D721Med (cell line): ENCODE data around the gene CFAP65.

Source experiments
- DNase-seq: peaks from one replicate; pipeline ENCODE4 v3.0.0; 2011; ENCODE audit warnings: low spot score; ENCODE audit not compliant: insufficient read length
- FAIRE-seq: peaks from 2 replicates; lab custom pipeline; 2011; peaks lifted over from hg19 to GRCh38; lab: Jason Lieb, UNC
- TF ChIP-seq, protein P1 (sequence below): IDR thresholded peaks from 2 replicates; pipeline ENCODE4 v1.5.1; 2012; ENCODE audit warnings: mild to moderate bottlenecking, control low read depth; ENCODE audit not compliant: insufficient read depth; ENCODE audit errors: missing control alignments

CFAP65 gene

DNA sequence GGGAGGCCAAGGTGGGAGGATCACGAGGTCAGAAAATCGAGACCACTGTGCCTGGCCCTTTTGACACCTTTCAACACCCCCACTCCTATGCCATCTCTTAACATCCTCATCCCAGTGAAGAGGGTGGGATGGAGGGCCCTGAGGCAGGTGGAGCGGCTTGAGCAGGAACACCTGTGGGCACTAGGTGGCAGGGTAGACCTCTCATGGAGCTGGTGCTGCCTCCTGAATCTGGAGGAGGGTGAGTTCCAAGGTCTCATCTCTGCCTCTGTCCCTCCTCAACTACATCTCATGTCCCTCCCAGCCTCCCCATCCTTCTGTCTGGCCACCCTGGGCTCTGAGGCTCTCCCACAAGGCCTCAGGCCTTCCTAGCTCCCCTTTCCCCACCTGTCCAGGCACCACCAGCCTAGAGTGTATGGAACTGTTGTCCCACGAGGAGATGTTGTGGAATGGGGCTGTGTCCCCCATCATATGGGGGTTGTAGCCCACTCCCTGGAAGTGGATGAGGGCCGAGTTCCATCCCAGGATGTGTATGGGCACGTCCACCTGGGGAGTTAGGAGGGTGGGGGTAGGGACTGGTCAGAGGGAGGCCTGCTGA lies 31.1 kb downstream of the CFAP65 start:
- TF ChIP-seq, protein P1, sequence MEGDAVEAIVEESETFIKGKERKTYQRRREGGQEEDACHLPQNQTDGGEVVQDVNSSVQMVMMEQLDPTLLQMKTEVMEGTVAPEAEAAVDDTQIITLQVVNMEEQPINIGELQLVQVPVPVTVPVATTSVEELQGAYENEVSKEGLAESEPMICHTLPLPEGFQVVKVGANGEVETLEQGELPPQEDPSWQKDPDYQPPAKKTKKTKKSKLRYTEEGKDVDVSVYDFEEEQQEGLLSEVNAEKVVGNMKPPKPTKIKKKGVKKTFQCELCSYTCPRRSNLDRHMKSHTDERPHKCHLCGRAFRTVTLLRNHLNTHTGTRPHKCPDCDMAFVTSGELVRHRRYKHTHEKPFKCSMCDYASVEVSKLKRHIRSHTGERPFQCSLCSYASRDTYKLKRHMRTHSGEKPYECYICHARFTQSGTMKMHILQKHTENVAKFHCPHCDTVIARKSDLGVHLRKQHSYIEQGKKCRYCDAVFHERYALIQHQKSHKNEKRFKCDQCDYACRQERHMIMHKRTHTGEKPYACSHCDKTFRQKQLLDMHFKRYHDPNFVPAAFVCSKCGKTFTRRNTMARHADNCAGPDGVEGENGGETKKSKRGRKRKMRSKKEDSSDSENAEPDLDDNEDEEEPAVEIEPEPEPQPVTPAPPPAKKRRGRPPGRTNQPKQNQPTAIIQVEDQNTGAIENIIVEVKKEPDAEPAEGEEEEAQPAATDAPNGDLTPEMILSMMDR: peak; percentile 29
- no peak for FAIRE-seq

GRCh38 chr2:219009294-219009693 lies 32.0 kb downstream of the CFAP65 start:
- no peak for FAIRE-seq
- DNase-seq: no peak
- TF ChIP-seq, protein P1: no peak

More for the DNA sequence above, 31.1 kb downstream of the CFAP65 start:
- no peak for DNase-seq

- TF ChIP-seq, protein P1: no peak
- no peak for DNase-seq
- no peak for FAIRE-seq
Observed at GRCh38 chr2:219003979-219004378, 37.3 kb downstream of the CFAP65 start.

GRCh38 chr2:219003267-219003634 lies 38.1 kb downstream of the CFAP65 start:
- TF ChIP-seq, protein P1: no peak
- DNase-seq (no peak), FAIRE-seq (no peak)

- DNase-seq (peak; percentile 71), FAIRE-seq (no peak)
- TF ChIP-seq, protein P1: peak; percentile 50
Observed at GRCh38 chr2:219002395-219003266, 38.7 kb downstream of the CFAP65 start.

DNA sequence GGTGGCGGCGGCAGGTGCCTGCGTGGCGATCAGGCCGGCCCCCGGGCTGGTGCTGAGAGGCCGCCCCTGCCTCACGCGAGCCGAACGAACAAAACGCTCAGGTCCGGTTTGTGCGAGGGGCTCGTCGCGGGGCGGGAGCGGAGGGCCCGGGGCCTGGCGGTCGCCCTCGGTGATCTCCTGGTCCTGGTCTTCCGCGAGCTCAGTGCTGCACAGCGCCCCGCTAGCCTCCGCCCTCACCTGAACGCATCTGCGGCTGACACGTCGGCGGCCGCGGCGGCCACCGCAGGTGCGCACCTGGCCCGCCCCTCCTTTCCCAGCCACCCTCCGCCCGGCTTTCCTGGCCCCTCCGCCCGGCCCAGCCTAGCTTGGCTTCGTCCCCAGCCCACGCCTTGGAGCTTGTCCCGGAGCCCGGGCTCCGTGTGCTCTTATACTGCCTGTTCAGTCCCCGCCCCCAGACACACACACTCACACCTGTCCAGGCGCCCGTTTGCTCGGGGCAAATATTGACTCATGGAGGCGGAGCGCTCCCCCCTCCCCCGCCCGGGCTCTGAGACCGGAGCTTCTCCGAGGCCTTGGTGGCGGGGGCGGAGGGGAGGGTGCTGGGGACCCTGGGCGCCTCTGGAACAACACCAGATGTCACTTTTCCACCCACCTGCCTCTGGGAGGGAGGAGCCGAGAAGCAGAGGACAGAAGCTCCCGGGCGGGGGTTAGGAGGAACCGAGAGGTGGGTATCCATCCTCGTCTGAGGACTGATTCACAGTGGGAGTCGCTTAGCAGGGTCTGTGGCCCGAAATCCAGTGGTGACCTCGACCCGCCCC lies 39.5 kb downstream of the CFAP65 start:
- DNase-seq (no peak), FAIRE-seq (no peak)
- TF ChIP-seq, protein P1: no peak
